Retinal pigment epithelial cell (primary cell): ENCODE measurements around the gene F8.

Source experiments
- DNase-seq: peaks from one replicate; pipeline ENCODE4 v3.0.0-alpha.2; 2010; ENCODE audit warnings: low read depth
- H3K4me3 ChIP-seq: 2 replicates; pipeline ENCODE4 v1.5.1; 2011; ENCODE audit warnings: mild to moderate bottlenecking, low read length, control low read depth, moderate library complexity
- TF ChIP-seq, protein P1 (sequence below): conservative IDR thresholded peaks from 2 replicates; pipeline ENCODE4 v1.5.1; 2011; ENCODE audit warnings: low read depth, low read length, control low read depth, inconsistent platforms

The F8 gene

DNA sequence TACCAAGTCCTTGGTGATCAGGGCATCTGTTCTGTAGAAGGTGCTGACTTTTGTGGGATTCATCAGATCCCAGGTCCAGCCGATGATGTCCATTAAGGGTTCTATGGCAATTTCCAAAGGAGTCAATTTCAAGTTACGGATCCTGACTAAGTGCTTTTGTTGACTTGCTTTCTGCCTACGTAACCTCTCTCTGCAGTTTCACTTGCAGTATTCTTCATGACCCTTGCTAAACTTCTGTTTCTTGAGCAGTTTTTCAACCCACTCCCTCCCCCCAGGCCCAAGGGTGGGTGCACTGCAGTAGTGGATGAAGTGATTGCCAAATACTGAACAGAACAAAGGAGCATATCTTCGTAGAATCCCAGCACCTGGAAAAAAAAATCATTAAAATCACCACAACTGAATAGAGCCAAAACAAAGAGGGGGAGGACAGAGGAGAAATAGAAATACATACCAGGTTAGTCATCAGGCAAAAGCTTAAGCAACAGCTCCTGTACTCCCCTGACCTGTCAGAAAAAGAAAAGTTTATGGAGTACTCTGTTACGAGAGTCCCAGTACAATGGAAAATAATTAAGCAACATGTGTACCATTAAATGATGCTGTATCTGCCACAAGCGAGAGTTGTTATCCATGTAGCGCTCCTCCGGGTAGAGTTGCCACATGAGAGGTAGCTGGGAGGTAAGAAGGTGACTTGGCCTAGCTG lies 42.7 kb upstream of the F8 start:
- TF ChIP-seq, protein P1, sequence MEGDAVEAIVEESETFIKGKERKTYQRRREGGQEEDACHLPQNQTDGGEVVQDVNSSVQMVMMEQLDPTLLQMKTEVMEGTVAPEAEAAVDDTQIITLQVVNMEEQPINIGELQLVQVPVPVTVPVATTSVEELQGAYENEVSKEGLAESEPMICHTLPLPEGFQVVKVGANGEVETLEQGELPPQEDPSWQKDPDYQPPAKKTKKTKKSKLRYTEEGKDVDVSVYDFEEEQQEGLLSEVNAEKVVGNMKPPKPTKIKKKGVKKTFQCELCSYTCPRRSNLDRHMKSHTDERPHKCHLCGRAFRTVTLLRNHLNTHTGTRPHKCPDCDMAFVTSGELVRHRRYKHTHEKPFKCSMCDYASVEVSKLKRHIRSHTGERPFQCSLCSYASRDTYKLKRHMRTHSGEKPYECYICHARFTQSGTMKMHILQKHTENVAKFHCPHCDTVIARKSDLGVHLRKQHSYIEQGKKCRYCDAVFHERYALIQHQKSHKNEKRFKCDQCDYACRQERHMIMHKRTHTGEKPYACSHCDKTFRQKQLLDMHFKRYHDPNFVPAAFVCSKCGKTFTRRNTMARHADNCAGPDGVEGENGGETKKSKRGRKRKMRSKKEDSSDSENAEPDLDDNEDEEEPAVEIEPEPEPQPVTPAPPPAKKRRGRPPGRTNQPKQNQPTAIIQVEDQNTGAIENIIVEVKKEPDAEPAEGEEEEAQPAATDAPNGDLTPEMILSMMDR = no peak
- DNase-seq = no peak
- H3K4me3 ChIP-seq = no peak overlapping the region

DNA sequence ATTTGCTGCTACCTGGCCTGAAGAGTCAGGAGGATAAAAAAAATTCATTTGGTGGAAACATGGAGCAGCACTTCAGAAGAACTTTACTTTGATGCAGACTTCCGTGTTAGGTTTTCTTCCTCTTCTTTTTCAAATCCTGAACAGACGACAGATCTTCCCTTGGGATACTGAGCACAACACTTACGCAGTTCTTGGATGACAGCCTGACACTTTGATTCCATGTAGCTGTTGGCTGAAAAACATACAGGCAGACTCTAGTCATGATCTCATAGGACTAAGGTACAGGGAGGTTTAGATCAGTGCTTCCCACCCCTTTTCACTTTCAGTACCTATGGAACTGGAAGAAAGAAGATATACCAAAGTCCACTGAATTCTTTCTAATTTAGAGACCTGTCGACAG lies 39.2 kb upstream of the F8 start:
- TF ChIP-seq, protein P1 = no peak
- no peak for DNase-seq
- H3K4me3 ChIP-seq = no peak overlapping the region

DNA sequence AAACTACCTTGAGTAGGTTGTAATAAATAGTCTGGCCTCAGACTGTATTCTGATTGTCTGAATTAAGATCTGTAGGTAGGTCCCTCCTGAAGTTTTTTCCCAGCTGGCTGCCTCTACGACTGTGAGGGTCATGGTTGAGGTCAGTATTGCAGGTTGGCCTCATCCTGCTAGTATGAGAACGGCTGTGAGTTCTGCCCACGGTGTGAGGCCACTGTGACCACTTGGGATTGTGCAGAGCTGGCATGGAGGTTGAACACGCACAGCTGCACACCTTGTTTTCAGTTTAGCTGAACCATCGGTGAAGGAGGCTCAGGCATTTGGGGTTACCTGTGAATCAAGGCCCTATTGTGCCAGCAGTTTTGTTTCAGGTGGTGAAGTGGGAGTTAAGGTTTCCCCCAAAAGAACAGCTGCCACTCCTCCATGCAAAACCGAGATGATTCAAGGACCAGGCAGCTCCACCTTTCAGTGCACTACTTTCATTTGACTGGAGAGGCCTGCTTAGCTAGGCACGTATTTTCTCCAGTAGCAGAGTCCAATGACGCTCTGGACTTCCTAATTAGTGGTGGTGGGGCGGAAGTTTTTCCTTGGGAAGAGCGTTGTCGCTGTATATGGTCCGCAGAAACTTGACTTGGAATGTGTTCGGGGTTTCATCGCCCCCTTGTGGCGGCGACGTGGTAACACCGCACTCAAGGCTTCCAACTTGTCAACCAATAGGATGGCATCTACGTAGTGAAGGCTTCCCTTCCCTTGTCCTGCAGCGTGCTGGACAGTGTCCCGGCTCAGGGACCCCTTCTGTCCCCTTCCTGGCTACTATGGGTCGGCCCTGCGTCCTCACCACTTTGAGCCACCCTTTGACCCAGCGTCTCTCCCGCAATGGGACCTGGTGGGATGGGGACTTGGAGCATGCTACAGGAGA lies 34.6 kb upstream of the F8 start:
- DNase-seq = no peak

DNA sequence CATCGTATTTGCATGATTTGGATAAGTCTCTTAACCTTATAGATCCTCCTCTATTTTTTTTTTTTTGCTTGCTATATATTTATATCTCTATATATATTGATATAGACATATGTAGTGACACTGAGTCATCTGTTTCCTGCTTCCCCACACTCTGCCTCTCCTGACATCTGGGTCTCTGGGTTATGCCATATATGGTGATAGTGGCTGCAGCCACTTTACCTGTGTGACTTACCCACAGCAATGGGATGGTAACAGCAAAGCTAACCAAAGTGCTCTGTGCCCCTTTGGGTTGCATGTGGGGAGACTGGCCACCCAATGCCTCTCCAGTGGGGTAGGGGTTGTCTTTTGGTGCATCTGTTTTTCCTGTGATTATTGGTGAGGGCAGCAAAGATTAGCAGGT lies 33.9 kb upstream of the F8 start:
- H3K4me3 ChIP-seq = no peak overlapping the region
- DNase-seq = no peak
- TF ChIP-seq, protein P1 = no peak

More for the DNA sequence above, 34.6 kb upstream of the F8 start:
- no peak overlapping the region for H3K4me3 ChIP-seq
- TF ChIP-seq, protein P1 = peak; percentile 72

DNA sequence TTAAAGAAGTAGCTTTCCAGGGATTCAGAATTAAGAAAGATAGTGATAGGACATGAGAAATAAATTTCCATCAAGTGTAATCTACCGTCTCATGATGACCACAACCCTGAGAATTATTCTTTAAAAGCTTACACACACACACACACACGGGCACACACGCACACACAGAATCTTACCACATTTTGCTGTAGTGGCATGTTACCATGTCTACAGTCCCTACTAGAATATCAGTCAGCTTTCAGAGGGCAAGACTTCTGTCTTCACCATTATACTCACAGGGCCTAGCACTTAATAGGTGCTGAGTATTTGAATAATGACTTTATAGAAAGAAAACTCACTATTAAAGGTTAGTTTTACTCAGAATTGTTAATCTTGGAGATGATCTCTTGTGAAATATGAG lies 33.0 kb upstream of the F8 start:
- DNase-seq = no peak
- H3K4me3 ChIP-seq = no peak overlapping the region

DNA sequence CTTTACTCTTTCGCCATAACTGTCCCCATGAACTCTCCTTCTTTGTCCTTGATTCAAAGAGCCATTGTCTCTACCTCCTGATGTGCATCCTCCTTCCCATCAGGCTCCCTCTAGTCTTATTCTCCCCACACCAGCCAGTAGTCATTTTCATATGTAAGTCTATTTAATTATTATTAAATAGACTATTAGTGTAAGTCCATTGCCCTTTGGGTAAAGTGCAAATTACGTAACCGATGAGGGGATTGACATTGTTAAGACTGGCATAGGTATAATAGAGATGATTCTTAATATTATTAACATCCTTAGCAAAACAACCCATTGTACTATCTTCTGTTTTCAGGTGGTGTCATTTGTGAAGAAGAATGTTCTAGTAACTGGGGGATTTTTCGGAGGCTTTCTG lies 31.7 kb upstream of the F8 start:
- no peak for DNase-seq
- no peak overlapping the region for H3K4me3 ChIP-seq
- TF ChIP-seq, protein P1 = no peak

More for the DNA sequence above, 33.0 kb upstream of the F8 start:
- TF ChIP-seq, protein P1 = no peak
